Measurements from ENCODE around the gene DOP1B. TPM values are rescaled to one million over a fixed set of nuclear protein-coding genes. Genes with fewer than 3 reads are reported as not detected.

DOP1B gene
- total RNA-seq, 1 experiment from 2014 or later, result 8.7 TPM

GRCh38 chr21:36184545-36184944 is 27.9 kb downstream of the DOP1B start:
- no peak overlapping the region for H4K91ac ChIP-seq (ENCODE audit: insufficient read length, low read depth, low read length)
- Mint-ChIP-seq H3K36me3 (ENCODE audit: insufficient read depth in 1 of 3, low read depth in 3 of 3) (peaks cover 0 to 6% (median 5%) of the 10 kb centered on the region in 3 experiments; a peak in 2 of 7 replicates), H3K27me3 (ENCODE audit: low read depth) (no peaks in the 10 kb centered on the region), H3K27ac (peak overlapping the region in 1 of 3 experiments; percentile 68; a peak in 1 of 7 replicates), H3K4me1 (peaks cover 15 to 17% of the 10 kb centered on the region in 2 experiments), H3K9me3 (no peaks in the 10 kb centered on the region; a peak in 1 of 5 replicates), H3K4me3 (no peak overlapping the region)
- H3K9ac ChIP-seq (ENCODE audit: extremely low read depth, insufficient read length, low read length), result no peak overlapping the region
- no peak overlapping the region for H3K23ac ChIP-seq (ENCODE audit: insufficient read length, low read depth, low read length)
- no peak overlapping the region for H3K4me2 ChIP-seq (ENCODE audit: insufficient read depth, insufficient read length, low read length)
- no peak overlapping the region for H3K56ac ChIP-seq (ENCODE audit: insufficient read length, low read depth, low read length)
- H2AFZ ChIP-seq (ENCODE audit: low read length), result no peak overlapping the region
- no peak overlapping the region for H2BK12ac ChIP-seq (ENCODE audit: insufficient read length, low read depth, low read length)
- H2BK20ac ChIP-seq (ENCODE audit: low read depth, low read length, poor library complexity, severe bottlenecking), result no peak overlapping the region
- no peaks in the 10 kb centered on the region for H3K79me1 ChIP-seq (ENCODE audit: insufficient read depth, low read depth, low read length, poor library complexity, severe bottlenecking)
- no peaks in the 10 kb centered on the region; the same call in 1 of the 2 replicates for H3K4me1 ChIP-seq (ENCODE audit: insufficient read depth, low read length)
- H4K8ac ChIP-seq (replicated peaks; ENCODE audit: insufficient read length, low read depth, low read length), result no peak overlapping the region
- no peak overlapping the region for H3K18ac ChIP-seq (ENCODE audit: insufficient read length, low read depth, low read length)
- H3K79me2 ChIP-seq (ENCODE audit: insufficient read depth, low read length), result no peaks in the 10 kb centered on the region
- WGBS (ENCODE audit: extremely low coverage, insufficient read length, low lambda C conversion rate), result no CpG with 5 or more reads among the region's 16 CpGs
- H4K5ac ChIP-seq (ENCODE audit: insufficient read length, low read depth, low read length), result no peak overlapping the region
- no peaks in the 10 kb centered on the region for H3K27me3 ChIP-seq (ENCODE audit: insufficient read depth, low read length)
- TF ChIP-seq, protein P1, sequence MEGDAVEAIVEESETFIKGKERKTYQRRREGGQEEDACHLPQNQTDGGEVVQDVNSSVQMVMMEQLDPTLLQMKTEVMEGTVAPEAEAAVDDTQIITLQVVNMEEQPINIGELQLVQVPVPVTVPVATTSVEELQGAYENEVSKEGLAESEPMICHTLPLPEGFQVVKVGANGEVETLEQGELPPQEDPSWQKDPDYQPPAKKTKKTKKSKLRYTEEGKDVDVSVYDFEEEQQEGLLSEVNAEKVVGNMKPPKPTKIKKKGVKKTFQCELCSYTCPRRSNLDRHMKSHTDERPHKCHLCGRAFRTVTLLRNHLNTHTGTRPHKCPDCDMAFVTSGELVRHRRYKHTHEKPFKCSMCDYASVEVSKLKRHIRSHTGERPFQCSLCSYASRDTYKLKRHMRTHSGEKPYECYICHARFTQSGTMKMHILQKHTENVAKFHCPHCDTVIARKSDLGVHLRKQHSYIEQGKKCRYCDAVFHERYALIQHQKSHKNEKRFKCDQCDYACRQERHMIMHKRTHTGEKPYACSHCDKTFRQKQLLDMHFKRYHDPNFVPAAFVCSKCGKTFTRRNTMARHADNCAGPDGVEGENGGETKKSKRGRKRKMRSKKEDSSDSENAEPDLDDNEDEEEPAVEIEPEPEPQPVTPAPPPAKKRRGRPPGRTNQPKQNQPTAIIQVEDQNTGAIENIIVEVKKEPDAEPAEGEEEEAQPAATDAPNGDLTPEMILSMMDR (conservative IDR thresholded peaks at IDR 0.05), result no peak
- DNase-seq, result no peak
- no peak overlapping the region for H2BK5ac ChIP-seq (ENCODE audit: insufficient read length, low read length)
- H3K9me3 ChIP-seq (ENCODE audit: control insufficient read depth, low read depth, low read length), result no peaks in the 10 kb centered on the region
- H3K14ac ChIP-seq (ENCODE audit: insufficient read depth, low read length), result peak overlapping the region; percentile 8; the same call in 1 of the 2 replicates
- H2AK5ac ChIP-seq (ENCODE audit: insufficient read length, low read length), result no peak overlapping the region
- H3K27ac ChIP-seq (ENCODE audit: insufficient read length, low read depth, low read length), result no peak overlapping the region
- no peak overlapping the region for H3T11ph ChIP-seq (ENCODE audit: low read length)
- no peak overlapping the region for H2BK15ac ChIP-seq (ENCODE audit: low read depth, low read length)
- H3K4ac ChIP-seq (ENCODE audit: low read depth, low read length), result no peak overlapping the region
- H2BK120ac ChIP-seq (ENCODE audit: low read depth, low read length, poor library complexity, severe bottlenecking), result no peak overlapping the region
- no peaks in the 10 kb centered on the region for H4K20me1 ChIP-seq (ENCODE audit: control insufficient read depth, insufficient read depth, insufficient read length)
- H3K23me2 ChIP-seq (ENCODE audit: insufficient read length, low read depth, low read length, poor library complexity, severe bottlenecking), result no peaks in the 10 kb centered on the region
